Body of pancreas (tissue), 4 donors: Measurements from ENCODE around the gene CNNM3. TPM values are rescaled to one million over a fixed set of nuclear protein-coding genes. Genes with fewer than 3 reads are reported as not detected.

Source experiments
- ATAC-seq: fragments of 150-250 bp; one replicate; pipeline ENCODE4 v1.9.1; 2016
- DNase-seq, 4 donors: peaks; one replicate each; pipeline ENCODE4 v3.0.0-alpha.2; 2019
- H3K27ac ChIP-seq, 4 donors: fragments of 200-600 bp; sonication (generic); 1 replicate in 3 of 4; 2 replicates in 1 of 4; pipeline versions ENCODE4 v1.5.1 to v1.6.1; 2016 to 2019; ENCODE audit warnings: mild to moderate bottlenecking in 1 of 4, mixed read lengths in 1 of 4, moderate library complexity in 1 of 4
- H3K27me3 ChIP-seq, 2 donors: fragments of 200-600 bp; sonication (generic); one replicate each; pipeline ENCODE4 v1.6.0; 2016; ENCODE audit warnings: mild to moderate bottlenecking in 1 of 2
- H3K36me3 ChIP-seq, 2 donors: fragments of 200-600 bp; sonication (generic); replicated peaks in 1 of 2; 2 replicates each; pipeline ENCODE4 v1.5.1; 2016; ENCODE audit warnings: low read depth in 2 of 2; ENCODE audit not compliant: insufficient read depth in 1 of 2
- H3K4me1 ChIP-seq: fragments of 200-600 bp; sonication (generic); one replicate; pipeline ENCODE4 v1.6.0; 2016
- H3K4me3 ChIP-seq, 2 donors: fragments of 200-600 bp; sonication (generic); 1 replicate in 1 of 2; 2 replicates in 1 of 2; pipeline ENCODE4 v1.5.1; 2016 to 2019
- H3K9me3 ChIP-seq, 3 donors: fragments of 200-600 bp; sonication (generic); 1 replicate in 2 of 3; 2 replicates in 1 of 3; pipeline ENCODE4 v1.5.1; 2016
- POLR2A ChIP-seq, 3 donors: fragments of 450-650 bp; IDR thresholded peaks; one replicate each; pipeline ENCODE4 v1.6.1; 2016; ENCODE audit warnings: antibody characterized with exemption in 3 of 3, mild to moderate bottlenecking in 2 of 3
- WGBS, 2 donors: methylation state at CpG; one replicate each; pipeline ENCODE4 v1.1.5; 2017; 5-methylcytosine and 5-hydroxymethylcytosine counted together
- intact Hi-C: fragments of 100-400 bp; cut with DNase I; formaldehyde crosslinking; loops from one replicate; pipeline ENCODE4 v1.15.1; 2023
- total RNA-seq, 2 donors: library from RNA; depleted of rRNA; stranded (reverse); fragments of >200 nt; gene quantifications; one replicate each; pipeline ENCODE4 v1.1.0, GENCODE V29; 2016
- TF ChIP-seq, protein P1 (sequence below), 7 experiments: fragments of 450-650 bp in 4 of 7; fragments of 200-600 bp in 3 of 7; sonication (generic) in 3 of 7; IDR thresholded peaks; one replicate each; pipeline ENCODE4 v1.5.1; 2016 to 2019; ENCODE audit warnings: antibody characterized with exemption in 7 of 7

Gene CNNM3
- total RNA-seq, 2 donors from 2014 or later, result 18.2 to 57.7 TPM

DNA sequence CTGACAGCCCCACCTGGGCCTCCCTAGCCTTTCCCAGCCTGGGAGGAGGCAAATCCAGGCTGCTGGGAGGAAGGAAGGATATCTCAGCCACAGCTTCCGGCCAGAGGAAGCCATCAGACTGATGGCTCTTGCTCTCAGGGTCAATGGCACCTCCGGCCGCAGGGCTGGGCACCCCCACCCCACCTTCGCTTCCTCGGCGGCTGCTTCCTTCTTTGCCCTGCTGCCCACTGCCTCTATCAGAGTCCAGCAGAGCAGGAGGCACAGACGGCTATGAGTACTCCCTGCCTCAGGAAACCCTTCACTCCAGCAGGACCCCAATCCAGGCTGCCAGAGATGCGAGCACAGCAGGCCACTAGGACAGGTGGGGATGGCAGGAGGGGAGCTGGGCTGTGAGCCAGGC, 50.5 kb downstream of the CNNM3 start:
- H3K4me1 ChIP-seq, result peaks cover 35% of the 10 kb centered on the region
- intact Hi-C loops, result no loop called here
- no peak for TF ChIP-seq POLR2A (IDR thresholded peaks at IDR 0.05)
- TF ChIP-seq, protein P1, sequence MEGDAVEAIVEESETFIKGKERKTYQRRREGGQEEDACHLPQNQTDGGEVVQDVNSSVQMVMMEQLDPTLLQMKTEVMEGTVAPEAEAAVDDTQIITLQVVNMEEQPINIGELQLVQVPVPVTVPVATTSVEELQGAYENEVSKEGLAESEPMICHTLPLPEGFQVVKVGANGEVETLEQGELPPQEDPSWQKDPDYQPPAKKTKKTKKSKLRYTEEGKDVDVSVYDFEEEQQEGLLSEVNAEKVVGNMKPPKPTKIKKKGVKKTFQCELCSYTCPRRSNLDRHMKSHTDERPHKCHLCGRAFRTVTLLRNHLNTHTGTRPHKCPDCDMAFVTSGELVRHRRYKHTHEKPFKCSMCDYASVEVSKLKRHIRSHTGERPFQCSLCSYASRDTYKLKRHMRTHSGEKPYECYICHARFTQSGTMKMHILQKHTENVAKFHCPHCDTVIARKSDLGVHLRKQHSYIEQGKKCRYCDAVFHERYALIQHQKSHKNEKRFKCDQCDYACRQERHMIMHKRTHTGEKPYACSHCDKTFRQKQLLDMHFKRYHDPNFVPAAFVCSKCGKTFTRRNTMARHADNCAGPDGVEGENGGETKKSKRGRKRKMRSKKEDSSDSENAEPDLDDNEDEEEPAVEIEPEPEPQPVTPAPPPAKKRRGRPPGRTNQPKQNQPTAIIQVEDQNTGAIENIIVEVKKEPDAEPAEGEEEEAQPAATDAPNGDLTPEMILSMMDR (IDR thresholded peaks at IDR 0.05), result no peak
- no peak overlapping the region for H3K4me3 ChIP-seq
- 64 to 85% methylated on average over 4 to 8 of the region's 8 CpGs for WGBS, 2 donors
- no peaks in the 10 kb centered on the region for H3K9me3 ChIP-seq
- H3K36me3 ChIP-seq, result peaks cover 0 to 12% of the 10 kb centered on the region in 2 donors
- ATAC-seq (no peak), DNase-seq (no peak)
- H3K27ac ChIP-seq, result peak overlapping the region in 1 of 4 donors; percentile 50
- no peaks in the 10 kb centered on the region for H3K27me3 ChIP-seq

DNA sequence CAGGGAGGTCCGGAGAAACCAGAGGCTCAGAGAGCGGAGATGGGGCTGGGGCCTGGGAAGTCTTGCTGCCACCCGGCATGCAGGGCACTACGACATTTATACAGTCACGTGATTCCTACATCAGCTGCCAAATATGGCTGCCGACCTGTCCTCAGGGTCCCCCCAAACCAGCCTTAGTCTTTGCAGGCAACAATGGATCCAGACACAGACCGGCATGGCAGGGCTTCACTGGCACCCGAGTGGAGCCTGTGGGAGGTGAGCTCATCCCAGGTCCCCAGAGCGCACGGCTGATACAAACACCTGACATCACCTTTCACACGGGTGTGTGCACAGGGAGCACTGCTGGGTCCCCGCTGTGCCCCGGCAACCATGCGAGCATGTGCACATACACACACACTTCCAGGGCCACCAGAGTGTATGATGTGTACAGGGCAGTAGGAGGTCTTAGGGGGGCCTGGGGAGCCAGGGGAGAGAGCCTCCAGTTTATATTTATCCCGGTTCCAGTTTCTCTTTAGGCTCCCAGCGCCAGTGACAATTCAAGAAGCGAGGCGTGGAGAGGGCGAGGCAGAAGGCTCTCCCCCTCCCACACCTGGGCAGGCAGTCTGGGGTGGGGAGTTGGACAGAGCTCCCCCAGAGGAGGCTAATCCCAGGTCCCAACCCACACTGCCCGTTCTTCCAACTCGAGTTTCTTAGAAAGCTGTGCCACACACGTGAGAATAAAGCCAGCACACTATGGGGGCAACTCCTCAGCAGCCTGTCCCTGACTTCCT, 51.1 kb downstream of the CNNM3 start:
- no peak for TF ChIP-seq POLR2A (IDR thresholded peaks at IDR 0.05)
- TF ChIP-seq, protein P1 (IDR thresholded peaks at IDR 0.05), result no peak
- Histone ChIP-seq H3K36me3 (peaks cover 0 to 12% of the 10 kb centered on the region in 2 donors), H3K27ac (peak overlapping the region in 3 of 4 donors; percentile 78 to 95 (median 86)), H3K27me3 (no peaks in the 10 kb centered on the region), H3K4me3 (no peak overlapping the region), H3K4me1 (peaks cover 35% of the 10 kb centered on the region), H3K9me3 (no peaks in the 10 kb centered on the region)
- DNase-seq, result peak in 1 of 4 donors; percentile 16
- intact Hi-C loops, result no loop called here
- 70 to 76% methylated on average over 16 to 22 of the region's 22 CpGs for WGBS, 2 donors
- ATAC-seq, result no peak

DNA sequence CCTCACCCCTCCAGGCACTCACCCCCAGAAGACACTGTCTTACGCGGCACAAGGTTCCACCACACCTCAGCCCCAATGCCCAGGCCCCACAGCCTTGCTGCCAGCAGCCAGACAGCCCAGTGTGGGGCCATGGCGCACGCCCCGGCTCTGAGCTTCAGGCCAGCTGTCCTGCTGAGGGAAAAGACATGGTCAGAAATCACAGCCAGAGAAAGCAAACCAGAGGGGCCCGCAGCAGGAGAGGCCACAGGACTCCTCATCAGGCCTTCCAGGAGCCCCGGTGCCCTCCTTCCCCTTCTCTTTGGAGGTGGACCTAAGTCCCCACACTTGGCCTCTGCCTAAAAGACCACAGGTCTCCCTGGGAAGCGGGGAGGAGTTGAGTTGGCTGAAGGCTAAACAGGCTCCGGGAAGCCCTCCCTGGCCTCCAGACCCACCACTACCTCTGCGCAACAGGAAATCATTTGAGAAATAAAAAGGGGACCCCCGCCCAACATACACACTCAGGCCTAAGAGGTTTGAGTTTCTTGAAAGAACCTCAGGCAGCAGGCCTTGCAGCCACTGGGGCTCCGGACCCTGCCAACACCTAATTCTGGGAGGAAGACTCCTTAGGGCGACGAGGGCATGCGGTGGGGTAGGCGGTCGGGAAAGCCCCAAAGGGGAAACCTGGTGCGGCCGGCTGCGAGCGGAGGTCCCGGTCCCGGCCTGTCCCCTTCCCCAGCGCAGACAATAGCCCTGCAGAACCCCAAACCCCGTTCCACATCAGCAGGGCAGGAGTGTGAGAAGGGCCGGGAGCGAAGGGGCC, 51.9 kb downstream of the CNNM3 start:
- DNase-seq (no peak), ATAC-seq (no peak)
- peaks cover 0 to 12% of the 10 kb centered on the region in 2 donors for H3K36me3 ChIP-seq
- H3K9me3 ChIP-seq, result no peaks in the 10 kb centered on the region
- TF ChIP-seq POLR2A (IDR thresholded peaks at IDR 0.05), result no peak
- TF ChIP-seq, protein P1 (IDR thresholded peaks at IDR 0.05), result no peak
- WGBS, 2 donors, result 31 to 34% methylated on average over 15 to 27 of the region's 27 CpGs
- intact Hi-C loops, result no loop called here
- peaks cover 40% of the 10 kb centered on the region for H3K4me1 ChIP-seq
- H3K27ac ChIP-seq, result peak overlapping the region in 3 of 4 donors; percentile 78 to 95 (median 86)
- H3K4me3 ChIP-seq, result peak overlapping the region; percentile 90 to 91
- no peaks in the 10 kb centered on the region for H3K27me3 ChIP-seq

- TF ChIP-seq POLR2A (IDR thresholded peaks at IDR 0.05), result peak; percentile 10 to 47 (median 37)
- TF ChIP-seq, protein P1 (IDR thresholded peaks at IDR 0.05), result peak; percentile 46 to 79 (median 59)
- Histone ChIP-seq H3K4me1 (peaks cover 48% of the 10 kb centered on the region), H3K27me3 (no peaks in the 10 kb centered on the region), H3K27ac (peak overlapping the region; percentile 76 to 95 (median 82)), H3K9me3 (no peaks in the 10 kb centered on the region), H3K36me3 (peaks cover 0 to 11% of the 10 kb centered on the region in 2 donors), H3K4me3 (peak overlapping the region; percentile 90 to 91)
- intact Hi-C loops, result no loop called here
- WGBS, 2 donors, result 0 to 1% methylated on average over 1 to 40 of the region's 76 CpGs
- DNase-seq (peak; percentile 70 to 86 (median 82)), ATAC-seq (peak; percentile 58)
Observed at GRCh38 chr2:96868555-96869280, 52.6 kb downstream of the CNNM3 start.
